Superior temporal gyrus (tissue), 1 donor: ENCODE data around the gene TMBIM6.
A peak's percentile ranks its signal among the peaks of the same experiment; 100 is the strongest.
"Not testable (repeated sequence)": the region's sequence is repeated elsewhere in the genome, so short reads cannot be mapped to it uniquely, and the experiment has no call there.

Experiments
- DNase-seq: peaks from one replicate; pipeline ENCODE4 v3.0.0-alpha.2; 2016; ENCODE audit errors: extremely low spot score

Gene TMBIM6

DNA sequence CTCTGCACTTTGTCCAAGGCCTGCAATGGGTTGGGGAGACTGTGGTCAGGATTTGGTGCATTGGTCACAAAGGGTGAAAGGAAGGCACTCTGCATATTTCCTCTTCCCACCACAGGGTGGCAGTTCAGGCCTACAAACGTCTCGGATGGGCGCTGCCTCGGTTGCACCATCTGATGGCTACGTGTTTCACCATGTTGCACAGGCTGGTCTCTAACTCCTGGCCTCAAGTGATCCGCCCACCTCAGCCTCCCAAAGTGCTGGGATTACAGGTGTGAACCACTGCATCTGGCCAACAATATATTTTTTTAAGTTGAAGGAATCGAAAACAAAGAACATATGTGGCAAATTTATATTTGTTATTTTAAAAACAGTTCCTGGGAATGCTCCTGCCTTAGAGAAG, 35.1 kb downstream of the TMBIM6 start:
- DNase-seq, result peak; percentile 87

DNA sequence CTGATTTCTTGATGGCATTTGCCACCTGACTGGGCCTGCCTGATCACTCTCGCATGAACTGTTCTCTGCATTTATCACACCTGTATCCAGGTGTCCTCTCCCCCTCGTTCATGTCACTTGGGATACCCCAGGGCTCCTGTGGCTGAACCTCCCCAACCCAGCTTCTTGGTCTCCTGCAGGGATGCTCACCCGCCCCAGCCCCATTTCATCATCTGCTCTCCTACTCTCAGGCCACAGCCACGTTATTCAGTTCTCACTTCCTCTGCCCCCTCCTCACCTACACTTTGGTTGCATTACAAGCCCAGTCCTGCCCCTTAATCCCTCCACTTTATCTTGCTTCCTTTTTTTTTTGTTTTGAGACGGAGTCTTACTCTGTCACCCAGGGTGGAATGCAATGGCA, 35.5 kb downstream of the TMBIM6 start:
- DNase-seq, result no peak

GRCh38 chr12:49777341-49777740, 36.0 kb downstream of the TMBIM6 start:
- no peak for DNase-seq

- DNase-seq, result peak; percentile 31
These were observed 36.7 kb downstream of the TMBIM6 start for GRCh38 chr12:49777800-49778748.

GRCh38 chr12:49779581-49779980, 38.2 kb downstream of the TMBIM6 start:
- DNase-seq, result no peak

GRCh38 chr12:49780914-49781313, 39.6 kb downstream of the TMBIM6 start:
- not testable (repeated sequence) for DNase-seq

DNA sequence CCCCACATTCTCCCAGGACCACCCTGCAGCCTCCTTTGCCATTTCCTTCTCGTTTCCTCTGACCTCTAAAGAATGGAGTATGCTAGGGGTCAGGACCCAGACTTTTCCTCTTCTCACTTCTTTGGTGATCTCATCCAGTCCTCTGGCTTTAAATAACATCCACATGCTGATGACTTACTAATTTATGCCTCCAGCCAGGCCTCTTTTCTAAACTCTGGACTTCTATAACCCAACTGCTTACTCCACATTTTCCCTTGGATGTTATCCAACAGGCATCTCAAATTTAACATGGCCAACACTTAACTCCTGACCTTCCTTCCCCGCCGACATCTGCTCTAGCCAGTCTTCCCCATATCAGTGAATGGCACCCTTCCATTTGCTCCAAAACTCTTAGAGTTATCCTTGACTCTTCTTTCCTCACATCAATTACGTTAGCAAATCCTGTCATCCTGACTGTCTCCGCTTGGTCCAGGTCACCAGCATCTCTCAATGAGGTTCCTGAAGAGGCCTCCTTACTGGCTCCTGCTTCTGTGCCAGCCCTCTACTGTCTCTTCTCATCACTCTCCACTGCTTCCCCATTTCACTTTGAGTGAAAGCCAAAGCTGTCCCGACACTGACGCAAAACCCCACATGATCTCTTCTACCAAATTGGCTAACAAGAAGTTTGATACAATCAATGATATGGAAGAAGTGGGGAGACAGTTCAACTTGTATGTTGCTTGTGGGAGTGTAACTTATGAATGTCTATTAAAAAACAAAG, 42.7 kb downstream of the TMBIM6 start:
- no peak for DNase-seq

- DNase-seq, result no peak
These were observed 43.5 kb downstream of the TMBIM6 start for GRCh38 chr12:49784756-49785409.

DNA sequence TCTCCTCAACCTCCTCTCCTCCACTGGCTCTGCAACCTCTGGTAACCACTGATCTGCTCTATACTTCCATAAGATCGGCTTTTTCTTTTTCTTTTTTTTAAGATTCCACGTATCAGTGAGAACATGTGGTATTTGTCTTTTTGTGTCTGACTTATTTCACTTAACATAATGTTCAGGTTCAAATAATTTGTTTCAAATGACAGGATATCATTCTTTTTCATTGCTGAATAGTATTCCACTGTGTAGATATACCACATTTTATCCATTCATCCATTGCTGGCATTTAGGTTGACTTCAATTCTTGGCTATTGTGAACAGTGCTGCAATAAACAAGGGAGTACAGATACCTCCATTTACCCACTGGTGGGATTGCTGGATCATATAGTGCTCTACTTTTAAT, 46.3 kb downstream of the TMBIM6 start:
- DNase-seq, result no peak

- no peak for DNase-seq
These were observed 48.6 kb downstream of the TMBIM6 start for GRCh38 chr12:49789992-49790391.

DNA sequence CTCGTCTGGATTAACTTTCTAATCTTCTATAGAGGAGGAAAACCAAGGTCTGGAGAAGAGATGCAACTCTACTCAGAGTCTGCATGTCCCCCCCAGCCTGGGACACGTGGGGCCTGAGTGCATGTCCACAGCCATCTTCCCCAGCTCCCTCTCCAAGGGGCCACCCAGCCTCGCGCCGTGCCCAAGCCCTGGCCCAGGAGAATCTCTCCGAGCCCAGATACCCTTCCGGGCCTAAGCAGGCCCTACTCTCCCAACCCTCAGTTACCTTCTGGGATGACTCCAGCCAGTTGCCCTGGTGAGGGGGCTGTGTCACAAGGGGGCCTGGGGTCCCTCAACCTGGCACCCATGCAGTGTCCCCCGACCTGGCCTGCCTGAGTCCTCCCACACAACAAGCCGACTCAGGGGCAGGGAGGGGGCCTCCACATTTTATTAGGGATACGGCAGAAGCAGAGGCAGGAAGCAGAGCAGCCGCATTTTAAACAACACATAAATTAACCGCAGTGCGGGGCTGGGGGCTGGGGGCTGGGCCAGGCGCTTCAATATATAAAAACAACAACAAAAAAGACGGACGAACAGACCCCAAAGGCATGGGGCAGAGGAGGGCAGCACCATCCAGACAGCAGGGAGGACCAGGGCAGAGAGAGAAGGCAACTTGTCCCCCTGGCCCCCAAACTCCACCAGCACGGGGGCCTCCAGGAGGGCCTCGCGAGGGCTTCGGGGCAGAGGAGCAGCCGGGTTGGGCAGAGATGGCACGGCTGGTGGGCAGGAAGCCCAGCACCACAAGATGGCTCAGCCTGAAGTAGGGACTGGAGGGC, 49.6 kb downstream of the TMBIM6 start:
- no peak for DNase-seq

GRCh38 chr12:49791700-49792099, 50.3 kb downstream of the TMBIM6 start:
- DNase-seq, result no peak

GRCh38 chr12:49792181-49792970, 51.0 kb downstream of the TMBIM6 start:
- DNase-seq, result no peak

- no peak for DNase-seq
These were observed 51.7 kb downstream of the TMBIM6 start for GRCh38 chr12:49792976-49793580.

GRCh38 chr12:49793620-49794019, 52.3 kb downstream of the TMBIM6 start:
- DNase-seq, result no peak

GRCh38 chr12:49794021-49794420, 52.7 kb downstream of the TMBIM6 start:
- no peak for DNase-seq

- no peak for DNase-seq
These were observed 53.7 kb downstream of the TMBIM6 start for GRCh38 chr12:49794811-49795653.

- no peak for DNase-seq
These were observed 54.3 kb downstream of the TMBIM6 start for GRCh38 chr12:49795654-49796105.

DNA sequence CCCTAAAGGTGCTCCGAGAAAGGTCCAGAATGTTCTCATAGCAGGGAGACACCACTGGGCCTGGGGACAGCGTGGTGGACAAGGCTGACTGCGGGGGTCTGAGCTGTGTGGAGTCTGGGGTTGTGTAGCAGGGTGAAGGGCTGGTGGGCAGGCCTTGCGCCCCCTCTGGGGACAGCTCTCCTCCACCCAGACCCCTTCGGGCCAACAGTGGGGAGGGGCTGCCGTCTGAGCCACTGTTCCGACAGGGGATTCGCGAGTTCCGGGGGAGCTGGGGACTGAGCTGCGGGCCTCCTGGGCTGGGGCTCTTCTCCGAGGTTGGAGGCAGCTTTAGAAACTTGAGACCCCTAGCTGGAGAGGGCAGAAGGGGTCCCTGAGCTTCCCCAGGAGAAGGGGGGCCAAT, 54.8 kb downstream of the TMBIM6 start:
- DNase-seq, result no peak
